ENCODE data around the gene SEMA4A.

Gene SEMA4A

DNA sequence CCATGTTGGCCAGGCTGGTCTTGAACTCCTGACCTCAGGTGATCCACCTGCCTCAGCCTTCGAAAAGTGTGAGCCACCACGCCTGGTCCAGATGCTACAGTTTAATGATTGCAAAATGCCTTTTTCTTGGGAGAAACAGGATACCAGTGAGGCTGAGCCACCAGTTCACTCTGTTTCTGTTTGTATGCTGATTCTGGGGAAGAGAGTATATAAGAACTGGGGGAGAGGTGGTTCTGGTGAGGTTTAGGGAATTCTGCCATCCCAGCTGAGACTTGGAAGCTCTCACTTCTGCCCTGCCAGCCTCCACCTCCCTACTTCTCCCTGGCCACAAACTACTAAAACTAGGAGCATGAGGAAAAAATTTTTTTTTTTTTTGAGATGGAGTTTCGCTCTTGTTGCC lies 51.3 kb downstream of the SEMA4A start:
- no peak for TF ChIP-seq CTCF (IDR thresholded peaks at IDR 0.05)

- TF ChIP-seq CTCF (IDR thresholded peaks at IDR 0.05) = no peak
These were observed 57.9 kb downstream of the SEMA4A start for GRCh38 chr1:156211243-156211642.

GRCh38 chr1:156212130-156212529 lies 58.7 kb downstream of the SEMA4A start:
- no peak for TF ChIP-seq CTCF (IDR thresholded peaks at IDR 0.05)

GRCh38 chr1:156212833-156213643 lies 59.7 kb downstream of the SEMA4A start, which contains the start of gene PMF1:
PMF1 (plus strand) TSS chr1:156213007; CDS start chr1:156213016, 9 bp downstream.
- TF ChIP-seq CTCF (IDR thresholded peaks at IDR 0.05) = no peak

DNA sequence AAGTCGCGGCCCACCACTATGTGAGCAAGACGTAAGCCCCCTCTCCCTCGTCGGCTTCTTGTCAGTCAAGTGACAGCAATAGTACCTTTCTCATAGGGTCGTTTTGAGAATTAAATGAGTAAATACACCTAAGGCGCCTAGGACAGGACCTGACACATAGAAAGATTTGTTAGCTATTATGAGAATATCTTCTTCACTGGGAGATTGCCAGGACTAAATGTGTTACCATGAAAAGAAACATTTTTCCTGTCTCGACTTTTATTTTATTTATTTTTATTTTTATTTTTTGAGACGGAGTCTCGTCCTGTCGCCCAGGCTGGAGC lies 60.2 kb downstream of the SEMA4A start:
- TF ChIP-seq CTCF (IDR thresholded peaks at IDR 0.05) = no peak

DNA sequence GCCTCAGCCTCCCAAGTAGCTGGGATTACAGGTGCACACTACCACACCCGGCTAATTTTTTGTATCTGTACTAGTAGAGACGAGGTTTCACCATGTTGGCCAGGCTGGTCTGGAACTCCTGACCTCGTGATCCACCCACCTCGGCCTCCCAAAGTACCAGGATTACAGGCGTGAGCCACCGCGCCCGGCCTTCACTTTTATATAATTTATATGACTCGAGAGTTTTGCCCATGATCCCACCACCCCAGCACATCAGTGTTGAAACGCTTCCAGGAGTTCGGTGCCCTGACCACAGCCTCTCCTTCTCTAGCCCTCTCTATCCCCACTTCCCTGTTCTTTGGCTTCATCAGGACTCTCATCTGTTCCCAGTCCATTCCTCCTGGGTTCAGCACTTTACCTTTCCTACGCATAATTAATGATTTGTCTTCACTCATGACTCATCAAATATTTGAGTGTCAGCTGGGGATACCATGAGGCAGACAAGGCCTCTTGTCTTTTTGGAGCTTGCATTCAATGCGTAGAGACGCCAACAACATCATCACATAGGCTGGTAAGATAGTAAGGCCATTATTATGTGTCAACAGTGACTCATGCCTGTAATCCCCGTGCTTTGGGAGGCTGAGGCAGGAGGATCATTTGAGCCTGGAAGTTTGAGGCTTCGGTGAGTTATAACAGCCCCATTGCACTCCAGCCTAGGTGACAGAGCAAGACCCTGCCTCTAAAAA lies 60.8 kb downstream of the SEMA4A start:
- no peak for TF ChIP-seq CTCF (IDR thresholded peaks at IDR 0.05)

DNA sequence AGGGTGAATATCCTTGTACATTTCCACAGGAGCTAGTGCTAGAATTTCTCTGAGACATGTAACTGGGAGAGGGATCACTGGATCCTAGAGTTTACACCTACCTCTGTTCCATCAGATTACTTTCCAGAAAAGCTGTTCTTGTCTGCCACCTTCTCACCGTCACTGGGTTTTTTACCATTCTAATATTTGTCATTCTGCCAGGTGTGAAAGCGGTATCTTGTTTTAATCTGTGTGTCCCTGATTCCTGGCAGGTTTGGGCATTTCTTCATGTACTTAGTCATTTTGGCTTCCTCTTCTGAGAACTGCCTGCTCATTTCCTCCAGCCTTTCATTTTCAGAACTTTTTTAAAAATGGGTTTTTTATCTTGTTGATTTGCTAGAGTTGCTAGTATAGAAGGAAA lies 64.5 kb downstream of the SEMA4A start:
- no peak for TF ChIP-seq CTCF (IDR thresholded peaks at IDR 0.05)
